H9 (cell line): ENCODE results near the gene SAC3D1. TPM values are rescaled to one million over a fixed set of nuclear protein-coding genes. Genes with fewer than 3 reads are reported as not detected.

Experiments used
- DNase-seq: peaks from one replicate; pipeline ENCODE4 v3.0.0-alpha.2; 2017
- H2AFZ ChIP-seq: one replicate; pipeline ENCODE4 v1.6.1; 2013; ENCODE audit warnings: mild to moderate bottlenecking, low read length, control low read depth, moderate library complexity
- H2AK5ac ChIP-seq: 2 replicates; pipeline ENCODE4 v1.6.1; 2013; ENCODE audit warnings: low read length, control low read depth, mixed read lengths; ENCODE audit not compliant: insufficient read length
- H2BK120ac ChIP-seq: one replicate; pipeline ENCODE4 v1.6.1; 2013; ENCODE audit warnings: low read depth, mild to moderate bottlenecking, low read length, control low read depth, inconsistent platforms; ENCODE audit not compliant: poor library complexity, severe bottlenecking
- H2BK12ac ChIP-seq: 2 replicates; pipeline ENCODE4 v1.6.1; 2013; ENCODE audit warnings: low read length, control low read depth, mixed read lengths, low read depth; ENCODE audit not compliant: insufficient read length
- H2BK15ac ChIP-seq: 2 replicates; pipeline ENCODE4 v1.6.1; 2013; ENCODE audit warnings: low read depth, low read length, control low read depth
- H2BK20ac ChIP-seq: one replicate; pipeline ENCODE4 v1.6.1; 2013; ENCODE audit warnings: low read depth, mild to moderate bottlenecking, low read length, control low read depth, inconsistent platforms; ENCODE audit not compliant: poor library complexity, severe bottlenecking
- H2BK5ac ChIP-seq: 2 replicates; pipeline ENCODE4 v1.6.1; 2013; ENCODE audit warnings: low read length, control low read depth, mixed read lengths; ENCODE audit not compliant: insufficient read length
- H3K14ac ChIP-seq: 2 replicates; pipeline ENCODE4 v1.6.1; 2013; ENCODE audit warnings: low read length, control low read depth; ENCODE audit not compliant: insufficient read depth
- H3K18ac ChIP-seq: 2 replicates; pipeline ENCODE4 v1.6.1; 2013; ENCODE audit warnings: low read depth, mild to moderate bottlenecking, mixed read lengths, low read length, control low read depth; ENCODE audit not compliant: insufficient read length
- H3K23ac ChIP-seq: 2 replicates; pipeline ENCODE4 v1.6.1; 2013; ENCODE audit warnings: low read length, control low read depth, mixed read lengths, low read depth; ENCODE audit not compliant: insufficient read length
- H3K23me2 ChIP-seq: 2 replicates; pipeline ENCODE4 v1.6.1; 2013; ENCODE audit warnings: low read depth, mild to moderate bottlenecking, mixed read lengths, low read length, control low read depth; ENCODE audit not compliant: insufficient read length, poor library complexity, severe bottlenecking
- H3K27ac ChIP-seq: 2 replicates; pipeline ENCODE4 v1.5.1; 2013; ENCODE audit warnings: low read length, control low read depth, mixed read lengths, low read depth; ENCODE audit not compliant: insufficient read length
- H3K27me3 ChIP-seq: 2 replicates; pipeline ENCODE4 v1.6.1; 2013; ENCODE audit warnings: low read length, control low read depth, inconsistent platforms; ENCODE audit not compliant: insufficient read depth
- H3K4ac ChIP-seq: 2 replicates; pipeline ENCODE4 v1.6.1; 2013; ENCODE audit warnings: low read depth, mild to moderate bottlenecking, control low read depth, inconsistent platforms, low read length, moderate library complexity
- H3K4me1 ChIP-seq: 2 replicates; pipeline ENCODE4 v1.6.1; 2013; ENCODE audit warnings: low read length, control low read depth, inconsistent platforms; ENCODE audit not compliant: insufficient read depth
- H3K4me2 ChIP-seq: 2 replicates; pipeline ENCODE4 v1.6.1; 2013; ENCODE audit warnings: low read length, control low read depth, mixed read lengths; ENCODE audit not compliant: insufficient read length, insufficient read depth
- H3K56ac ChIP-seq: 2 replicates; pipeline ENCODE4 v1.6.1; 2013; ENCODE audit warnings: low read depth, mild to moderate bottlenecking, mixed read lengths, low read length, control low read depth; ENCODE audit not compliant: insufficient read length
- H3K79me1 ChIP-seq: 2 replicates; pipeline ENCODE4 v1.6.1; 2013; ENCODE audit warnings: low read depth, mild to moderate bottlenecking, moderate library complexity, low read length, control low read depth, inconsistent platforms; ENCODE audit not compliant: insufficient read depth, poor library complexity, severe bottlenecking
- H3K79me2 ChIP-seq: 2 replicates; pipeline ENCODE4 v1.6.1; 2013; ENCODE audit warnings: low read length, control low read depth, inconsistent platforms; ENCODE audit not compliant: insufficient read depth
- H3K9ac ChIP-seq: 2 replicates; pipeline ENCODE4 v1.6.1; 2013; ENCODE audit warnings: low read length, control low read depth, mixed read lengths; ENCODE audit not compliant: insufficient read length; ENCODE audit errors: extremely low read depth
- H3K9me3 ChIP-seq: one replicate; pipeline ENCODE4 v1.6.1; 2013; ENCODE audit warnings: low read depth, low read length, inconsistent platforms; ENCODE audit not compliant: control insufficient read depth
- H3T11ph ChIP-seq: one replicate; pipeline ENCODE4 v1.6.1; 2013; ENCODE audit warnings: mild to moderate bottlenecking, low read length, control low read depth, inconsistent platforms
- H4K20me1 ChIP-seq: one replicate; pipeline ENCODE4 v1.6.1; 2013; ENCODE audit not compliant: control insufficient read depth, insufficient read length, insufficient read depth
- H4K5ac ChIP-seq: 2 replicates; pipeline ENCODE4 v1.6.1; 2013; ENCODE audit warnings: low read depth, mild to moderate bottlenecking, mixed read lengths, low read length, control low read depth; ENCODE audit not compliant: insufficient read length
- H4K8ac ChIP-seq: replicated peaks from 2 replicates; pipeline ENCODE4 v1.6.1; 2013; ENCODE audit warnings: low read length, control low read depth, mixed read lengths, low read depth; ENCODE audit not compliant: insufficient read length
- H4K91ac ChIP-seq: 2 replicates; pipeline ENCODE4 v1.6.1; 2013; ENCODE audit warnings: low read depth, mild to moderate bottlenecking, moderate library complexity, mixed read lengths, low read length, control low read depth; ENCODE audit not compliant: insufficient read length
- H3K27ac Mint-ChIP-seq, 3 experiments: 2 replicates in 2 of 3; 3 replicates in 1 of 3; pipeline ENCODE4 v1.8.0; 2020 to 2021; ENCODE audit warnings: mixed read lengths in 3 of 3, mild to moderate bottlenecking in 1 of 3, moderate library complexity in 1 of 3
- H3K27me3 Mint-ChIP-seq: 2 replicates; pipeline ENCODE4 v1.8.0; 2021; ENCODE audit warnings: low read depth, mild to moderate bottlenecking, moderate library complexity, mixed read lengths
- H3K36me3 Mint-ChIP-seq, 3 experiments: 2 replicates in 2 of 3; 3 replicates in 1 of 3; pipeline ENCODE4 v1.8.0; 2020 to 2021; ENCODE audit warnings: low read depth in 3 of 3, mixed read lengths in 3 of 3; ENCODE audit not compliant: insufficient read depth in 1 of 3
- H3K4me1 Mint-ChIP-seq, 2 experiments: 2 replicates each; pipeline ENCODE4 v1.8.0; 2020; ENCODE audit warnings: mixed read lengths in 2 of 2
- H3K4me3 Mint-ChIP-seq, 2 experiments: 2 replicates in 1 of 2; 3 replicates in 1 of 2; pipeline ENCODE4 v1.8.0; 2020 to 2021; ENCODE audit warnings: mild to moderate bottlenecking in 2 of 2, mixed read lengths in 2 of 2, moderate library complexity in 1 of 2
- H3K9me3 Mint-ChIP-seq, 2 experiments: 2 replicates in 1 of 2; 3 replicates in 1 of 2; pipeline ENCODE4 v1.8.0; 2020; ENCODE audit warnings: mild to moderate bottlenecking in 2 of 2, mixed read lengths in 2 of 2, moderate library complexity in 1 of 2
- WGBS: extraction: QIAGEN DNeasy Blood & Tissue Kit; methylation state at CpG from one replicate; pipeline ENCODE4 v1.1.7; 2013; ENCODE audit warnings: missing lambda C conversion rate, low lambda C conversion rate, mixed read lengths; ENCODE audit not compliant: insufficient read length; ENCODE audit errors: extremely low coverage; 5-methylcytosine and 5-hydroxymethylcytosine counted together
- long read RNA-seq: library from polyadenylated mRNA; unstranded; transcript quantifications from one replicate; pipeline ENCODE4 v2.0.0, GENCODE V29; 2020
- total RNA-seq: library from RNA; stranded (reverse); gene quantifications from 2 replicates; pipeline ENCODE4 v1.2.1, GENCODE V29; 2021
- TF ChIP-seq, protein P1 (sequence below): fragments of 200-600 bp; sonication (generic); conservative IDR thresholded peaks from 3 replicates; pipeline ENCODE4 v1.8.0; 2021; ENCODE audit warnings: antibody characterized with exemption, mild to moderate bottlenecking

The SAC3D1 gene
- total RNA-seq: 20.7 and 21.9 TPM in 2 replicates
- long read RNA-seq, partial matches to known transcripts: 0 of 2 reads
- long read RNA-seq, other reads (novel, unspliced or antisense): 1 of 2 reads

DNA sequence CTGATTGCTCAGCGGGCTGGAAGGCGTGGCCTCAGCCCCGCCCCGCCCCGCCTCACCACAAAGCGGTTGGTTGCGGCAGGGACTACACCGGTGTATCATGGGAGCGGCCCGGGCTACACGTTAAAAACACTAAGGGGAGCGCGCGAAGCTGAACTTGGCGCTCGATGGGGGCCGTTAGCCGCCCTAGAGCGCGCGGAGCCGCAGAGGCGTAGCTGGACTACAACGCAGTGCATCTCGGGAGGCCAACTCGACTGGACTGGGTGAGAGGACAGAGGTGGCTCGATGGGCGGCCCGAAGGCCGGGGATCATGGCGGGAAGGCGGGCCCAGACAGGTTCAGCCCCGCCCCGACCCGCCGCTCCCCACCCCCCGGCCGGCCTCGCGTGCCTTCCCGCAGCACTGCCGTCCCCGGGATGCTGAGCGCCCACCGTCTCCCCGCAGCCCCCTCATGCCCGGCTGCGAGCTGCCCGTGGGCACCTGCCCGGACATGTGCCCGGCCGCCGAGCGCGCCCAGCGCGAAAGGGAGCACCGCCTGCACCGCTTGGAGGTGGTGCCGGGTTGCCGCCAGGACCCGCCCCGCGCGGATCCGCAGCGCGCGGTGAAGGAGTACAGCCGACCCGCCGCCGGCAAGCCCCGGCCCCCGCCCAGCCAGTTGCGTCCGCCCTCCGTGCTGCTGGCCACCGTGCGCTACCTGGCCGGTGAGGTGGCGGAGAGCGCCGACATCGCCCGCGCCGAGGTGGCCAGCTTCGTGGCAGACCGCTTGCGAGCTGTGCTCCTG, at the start of gene SAC3D1:
Gene SAC3D1 (plus strand): TSS at position 364 of the 776 bp plus-strand sequence. CDS start 83 bp downstream, at position 447.
- Histone ChIP-seq H3K4me1 (no peaks in the 10 kb centered on the region), H2AK5ac (no peak within 1 kb of the TSS), H4K20me1 (no peaks in the 10 kb centered on the region), H3K56ac (no peak within 1 kb of the TSS), H3K27me3 (no peaks in the 10 kb centered on the region), H4K91ac (no peak within 1 kb of the TSS), H3K9me3 (no peaks in the 10 kb centered on the region), H2BK20ac (no peak within 1 kb of the TSS), H3K23ac (no peak within 1 kb of the TSS), H2BK120ac (no peak within 1 kb of the TSS), H3K4me2 (peak within 1 kb of the TSS; percentile 67), H4K8ac (no peak within 1 kb of the TSS), H4K5ac (no peak within 1 kb of the TSS), H3K23me2 (peaks cover 4% of the 10 kb centered on the region), H3K18ac (peak within 1 kb of the TSS; percentile 67), H3K14ac (peak within 1 kb of the TSS; percentile 91), H3T11ph (no peak within 1 kb of the TSS), H2BK12ac (no peak within 1 kb of the TSS), H2BK15ac (no peak within 1 kb of the TSS), H3K27ac (peak within 1 kb of the TSS; percentile 59), H2AFZ (no peak within 1 kb of the TSS), H2BK5ac (no peak within 1 kb of the TSS), H3K4ac (no peak within 1 kb of the TSS), H3K79me2 (peaks cover 2% of the 10 kb centered on the region; the same call in 1 of the 2 replicates), H3K9ac (peak within 1 kb of the TSS; percentile 84), H3K79me1 (no peaks in the 10 kb centered on the region)
- peak; percentile 94 for DNase-seq
- peaks cover 4 to 10% of the 10 kb centered on the region in 2 experiments; a peak in 3 of 4 replicates for H3K4me1 Mint-ChIP-seq
- TF ChIP-seq, protein P1, sequence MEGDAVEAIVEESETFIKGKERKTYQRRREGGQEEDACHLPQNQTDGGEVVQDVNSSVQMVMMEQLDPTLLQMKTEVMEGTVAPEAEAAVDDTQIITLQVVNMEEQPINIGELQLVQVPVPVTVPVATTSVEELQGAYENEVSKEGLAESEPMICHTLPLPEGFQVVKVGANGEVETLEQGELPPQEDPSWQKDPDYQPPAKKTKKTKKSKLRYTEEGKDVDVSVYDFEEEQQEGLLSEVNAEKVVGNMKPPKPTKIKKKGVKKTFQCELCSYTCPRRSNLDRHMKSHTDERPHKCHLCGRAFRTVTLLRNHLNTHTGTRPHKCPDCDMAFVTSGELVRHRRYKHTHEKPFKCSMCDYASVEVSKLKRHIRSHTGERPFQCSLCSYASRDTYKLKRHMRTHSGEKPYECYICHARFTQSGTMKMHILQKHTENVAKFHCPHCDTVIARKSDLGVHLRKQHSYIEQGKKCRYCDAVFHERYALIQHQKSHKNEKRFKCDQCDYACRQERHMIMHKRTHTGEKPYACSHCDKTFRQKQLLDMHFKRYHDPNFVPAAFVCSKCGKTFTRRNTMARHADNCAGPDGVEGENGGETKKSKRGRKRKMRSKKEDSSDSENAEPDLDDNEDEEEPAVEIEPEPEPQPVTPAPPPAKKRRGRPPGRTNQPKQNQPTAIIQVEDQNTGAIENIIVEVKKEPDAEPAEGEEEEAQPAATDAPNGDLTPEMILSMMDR: no peak
- no peaks in the 10 kb centered on the region for H3K27me3 Mint-ChIP-seq
- peaks cover 5 to 34% (median 25%) of the 10 kb centered on the region in 3 experiments; a peak in 6 of 7 replicates for H3K36me3 Mint-ChIP-seq
- H3K4me3 Mint-ChIP-seq: peak within 1 kb of the TSS; percentile 91 to 96
- WGBS: no CpG with 5 or more reads among the region's 91 CpGs
- no peaks in the 10 kb centered on the region for H3K9me3 Mint-ChIP-seq
- H3K27ac Mint-ChIP-seq: peak within 1 kb of the TSS; percentile 97 to 98 (median 97)
